HG03039 (cell line): Measurements from ENCODE around the gene IRX4.
"Not testable (repeated sequence)": the region's sequence is repeated elsewhere in the genome, so short reads cannot be mapped to it uniquely, and the experiment has no call there.

Source experiments
- ATAC-seq: cut with Tn5 transposase; IDR thresholded peaks from one replicate; pipeline ENCODE4 v1.9.1; 2021; ENCODE audit warnings: mild to moderate bottlenecking, moderate library complexity; ENCODE audit not compliant: unreplicated experiment

IRX4 gene

DNA sequence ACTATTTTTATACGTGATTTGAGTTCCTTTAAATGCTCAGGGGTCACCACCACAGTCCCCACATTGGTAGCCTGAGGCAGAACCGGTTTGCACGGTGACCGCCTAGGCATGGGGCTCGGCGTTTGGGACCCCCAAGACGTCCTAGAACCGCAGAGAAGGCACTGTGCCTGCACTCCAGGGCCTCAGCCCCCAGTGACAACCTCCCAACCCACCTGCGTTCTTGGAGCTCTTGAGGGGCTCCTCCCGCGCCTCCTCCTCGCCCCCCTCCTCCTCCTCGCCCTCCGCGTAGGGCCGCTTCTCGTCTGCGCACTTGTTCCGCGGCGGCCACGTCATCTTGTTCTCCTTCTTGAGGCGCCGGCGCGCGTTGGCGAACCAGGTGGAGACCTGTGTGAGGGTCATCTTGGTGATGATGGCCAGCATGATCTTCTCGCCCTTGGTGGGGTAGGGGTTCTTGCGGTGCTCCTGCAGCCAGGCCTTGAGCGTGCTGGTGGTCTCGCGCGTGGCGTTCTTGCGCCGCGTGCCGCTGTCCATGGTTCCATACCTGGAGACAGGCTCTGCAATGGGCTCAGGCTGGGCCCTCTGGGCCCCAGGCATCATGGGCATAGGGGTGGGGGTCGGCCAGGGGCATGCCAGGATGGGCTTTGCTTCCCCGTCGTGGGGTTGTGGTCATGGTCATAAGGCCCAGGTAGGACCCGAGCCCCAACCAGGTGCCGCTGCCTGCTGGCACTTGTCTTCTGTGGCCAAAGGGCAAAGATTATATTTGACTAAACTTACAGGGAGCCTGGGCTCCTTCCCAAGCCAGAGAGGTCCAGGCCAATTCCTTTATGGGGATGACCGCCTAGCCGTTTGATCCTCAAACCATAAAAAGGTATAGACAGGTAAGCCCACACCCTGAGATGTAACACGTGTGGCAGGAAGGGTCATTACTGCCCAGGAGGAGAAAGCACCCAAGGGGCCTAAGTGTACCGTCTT is 3.1 kb downstream of the IRX4 start:
- no peak for ATAC-seq

DNA sequence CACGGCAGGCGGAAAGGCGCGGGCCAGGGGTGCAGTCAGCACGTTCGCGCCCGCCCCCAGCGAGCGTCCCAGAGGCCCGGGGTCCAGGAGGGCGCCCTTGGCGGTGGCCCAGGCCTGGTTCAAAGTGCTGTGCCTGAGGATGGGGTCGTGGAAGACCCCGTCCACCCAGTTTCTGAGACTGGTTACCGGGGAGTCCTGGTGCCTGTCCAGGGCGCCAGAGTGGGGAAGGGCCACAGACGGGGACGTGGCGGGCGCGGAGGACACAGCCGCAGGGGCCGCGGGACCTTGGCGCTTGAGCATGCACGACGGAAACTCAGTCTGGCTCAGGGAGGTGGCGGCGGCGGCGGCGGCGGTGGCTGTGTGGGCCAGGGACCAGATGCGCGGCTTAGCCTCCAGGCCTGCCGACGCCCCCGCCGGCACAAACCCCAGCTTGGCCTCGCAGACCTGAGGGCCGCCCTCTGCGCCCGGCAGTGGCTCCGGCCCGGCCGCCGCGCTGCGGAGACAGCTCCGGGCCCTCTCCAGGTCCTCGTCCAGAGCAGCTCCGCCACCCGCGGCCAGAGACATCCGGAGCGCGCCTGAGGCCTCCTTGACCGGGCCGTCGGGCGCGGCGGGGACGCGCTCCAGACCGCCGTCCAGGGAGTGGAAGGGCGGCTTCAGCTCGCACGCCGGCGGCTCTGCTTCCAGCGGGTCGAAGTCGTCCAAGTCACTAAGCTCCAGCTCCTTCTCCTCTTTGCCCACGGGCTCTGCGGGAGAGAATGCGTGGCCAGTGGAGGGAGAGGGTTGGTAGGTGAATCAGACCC is 4.5 kb downstream of the IRX4 start:
- ATAC-seq, result no peak

DNA sequence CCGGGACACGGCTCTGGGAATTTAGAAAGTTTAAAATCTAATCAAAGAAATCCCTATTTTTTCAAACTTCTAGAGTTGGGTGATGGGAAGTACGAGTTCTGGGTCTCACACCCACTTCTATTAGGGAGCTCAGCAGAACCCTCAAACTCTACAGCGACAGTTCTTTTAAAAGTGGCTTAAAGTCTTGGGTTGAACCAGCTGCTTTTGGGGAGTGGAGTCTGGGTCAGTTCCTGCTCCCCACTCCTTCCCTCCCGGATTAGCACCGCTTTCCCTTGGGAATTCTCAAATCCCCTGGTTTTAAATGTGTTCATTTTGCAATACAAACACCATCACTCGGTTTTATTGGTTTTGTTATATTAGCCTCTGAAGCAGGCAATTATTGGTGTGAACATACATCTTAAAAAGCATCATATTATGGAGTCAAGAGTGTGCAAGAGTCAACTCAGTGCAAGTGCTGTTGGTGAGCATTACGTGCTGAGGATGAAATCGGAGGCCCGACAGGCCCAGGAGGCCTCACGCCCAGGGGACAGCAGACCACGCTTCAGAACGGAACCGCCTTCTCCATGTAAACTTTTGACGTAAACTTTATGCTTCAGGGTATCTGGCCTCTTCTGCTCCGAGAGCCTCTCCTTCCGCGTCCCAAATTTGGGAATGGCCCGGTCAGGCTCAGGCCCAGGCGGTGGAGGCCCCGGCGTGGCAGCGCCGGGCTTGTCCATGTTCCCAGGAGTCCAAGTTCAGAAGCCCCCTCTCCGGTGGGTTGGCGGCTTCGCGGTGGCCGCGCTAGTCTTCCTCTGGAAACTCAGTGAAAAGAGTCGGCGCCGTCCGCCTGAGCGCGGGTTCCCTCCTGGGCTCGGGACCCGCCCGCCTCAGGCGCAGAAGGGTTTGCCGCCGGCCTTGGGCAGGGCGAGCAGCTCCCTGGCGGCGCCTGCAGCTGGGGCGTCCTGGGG is 5.3 kb downstream of the IRX4 start:
- no peak for ATAC-seq

DNA sequence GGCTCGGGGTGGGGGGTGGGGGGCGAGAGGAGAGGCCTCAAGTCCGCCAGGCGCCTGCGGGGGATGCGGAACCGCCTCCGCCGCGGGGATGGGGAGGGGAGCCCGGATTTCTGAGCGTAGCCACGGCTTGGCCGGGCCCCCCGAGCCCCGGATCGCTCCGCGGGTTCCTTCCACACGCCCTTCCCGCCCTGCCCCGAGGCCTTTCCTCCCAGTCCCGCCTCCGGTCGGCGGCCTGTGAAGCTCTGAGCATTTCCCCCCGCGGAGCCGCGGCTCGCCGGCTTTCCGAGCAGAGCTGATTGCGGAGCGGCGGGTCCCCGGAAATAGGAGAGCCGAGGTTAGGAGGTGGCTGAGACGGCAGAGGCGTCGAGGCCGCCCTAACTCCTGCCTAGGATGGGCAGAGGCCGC is 6.1 kb downstream of the IRX4 start:
- ATAC-seq, result no peak

DNA sequence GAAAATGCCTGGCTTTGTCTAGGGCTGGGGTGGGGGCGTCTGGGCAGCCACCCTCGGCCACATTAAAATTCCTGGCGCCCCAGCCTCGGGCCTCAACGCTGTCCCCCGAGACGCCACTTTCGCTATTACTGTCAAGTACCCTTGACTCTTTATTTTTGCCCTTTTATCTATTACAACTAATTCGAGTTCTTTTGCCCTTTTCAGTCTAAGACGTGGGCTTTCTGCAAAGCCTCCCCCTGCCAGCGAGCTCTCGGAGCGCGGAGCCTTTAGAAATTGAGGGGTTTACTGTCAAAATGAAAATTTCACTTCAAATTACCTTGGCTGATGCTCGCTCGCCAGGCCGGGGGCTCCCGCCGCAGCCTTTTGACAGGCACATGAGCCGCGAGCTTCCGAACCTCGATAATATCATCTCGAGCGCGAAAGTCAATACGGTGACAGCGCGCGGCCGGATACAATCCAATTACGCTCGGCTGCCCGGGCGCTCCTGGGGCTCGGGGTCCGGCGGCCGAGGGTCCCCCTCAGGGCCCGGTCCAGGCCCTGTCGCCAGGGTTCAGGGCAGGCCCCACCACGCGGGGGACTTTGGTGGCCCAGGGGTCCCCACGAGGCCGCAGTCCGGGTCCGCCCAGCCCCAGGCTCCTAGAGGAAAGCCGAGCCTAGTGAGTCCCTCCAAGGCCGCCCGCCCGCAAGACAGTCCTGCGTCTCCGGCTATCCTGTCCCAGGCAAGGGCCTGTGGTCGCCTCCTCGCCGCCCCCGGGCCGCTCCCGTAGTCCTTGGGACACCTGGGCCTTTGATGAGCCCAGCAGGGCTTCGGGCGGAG is 6.7 kb downstream of the IRX4 start:
- ATAC-seq, result no peak

DNA sequence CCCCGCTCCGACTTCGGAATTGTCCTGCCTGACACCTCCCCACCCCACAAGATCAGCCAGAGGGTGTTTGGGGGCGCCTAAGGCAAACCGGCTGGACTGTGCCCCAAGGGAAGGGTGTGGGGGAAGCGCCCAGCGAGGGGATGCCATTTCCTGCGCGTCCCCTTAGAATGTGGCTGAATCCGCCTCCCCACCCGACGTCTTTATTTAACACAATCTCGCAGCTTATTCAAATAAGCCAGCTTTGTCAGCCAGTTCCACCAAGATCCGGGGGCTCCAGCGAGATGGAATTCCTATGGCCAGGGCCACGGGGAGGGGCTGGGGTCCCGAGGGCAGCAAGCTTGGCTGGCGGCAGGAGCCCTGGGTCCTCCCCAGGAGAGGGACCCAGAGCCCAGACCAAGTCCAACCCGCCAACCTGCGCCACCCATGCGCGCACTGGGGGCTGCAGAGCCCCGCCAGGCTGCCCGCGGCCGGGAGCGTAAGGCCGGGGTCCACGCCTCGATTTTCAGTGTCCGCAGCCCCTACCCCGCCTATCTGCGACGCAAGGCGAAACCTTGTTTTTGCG is 7.4 kb downstream of the IRX4 start:
- no peak for ATAC-seq

DNA sequence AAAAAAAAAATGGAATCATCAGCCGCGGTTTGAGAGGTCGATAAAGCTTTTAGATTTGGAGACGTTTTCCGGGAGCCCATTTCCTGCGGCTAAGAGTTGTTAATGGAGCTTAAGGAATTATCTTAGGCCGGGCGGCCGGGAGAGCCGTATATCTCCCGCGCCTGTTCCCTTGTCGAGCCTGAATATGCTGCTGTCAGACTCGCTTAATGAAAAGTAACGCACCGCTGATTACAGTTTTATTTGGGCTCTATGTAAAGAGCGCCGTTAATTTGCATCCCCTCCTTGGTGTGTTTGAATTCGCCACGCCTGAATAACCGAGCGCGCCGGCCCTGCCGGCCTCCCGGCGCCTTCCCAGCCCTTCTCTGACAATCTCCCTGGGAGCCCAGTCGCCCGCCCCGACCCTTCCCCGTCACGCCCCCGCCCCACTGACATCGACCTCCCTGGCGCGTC is 7.9 kb downstream of the IRX4 start:
- no peak for ATAC-seq

DNA sequence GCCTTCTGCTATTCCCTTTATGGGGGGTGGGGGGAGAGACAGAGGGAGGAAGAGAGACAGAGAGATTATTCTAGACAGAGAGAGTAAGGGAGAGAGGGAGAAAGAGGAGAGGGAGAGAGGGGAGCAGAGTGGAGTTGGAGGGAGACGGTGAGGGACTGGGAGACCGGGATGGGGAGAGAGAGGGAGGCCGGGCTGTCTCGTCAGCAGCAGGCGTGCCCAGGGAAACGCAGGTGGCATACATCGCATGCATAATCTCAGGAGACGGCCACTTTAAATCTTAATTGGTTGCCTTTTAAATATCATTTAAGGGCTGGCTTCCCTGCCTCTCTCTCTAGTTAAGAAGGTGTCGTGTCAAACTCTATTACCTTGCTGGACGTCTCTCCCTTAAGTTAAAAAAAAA is 8.4 kb downstream of the IRX4 start:
- no peak for ATAC-seq

DNA sequence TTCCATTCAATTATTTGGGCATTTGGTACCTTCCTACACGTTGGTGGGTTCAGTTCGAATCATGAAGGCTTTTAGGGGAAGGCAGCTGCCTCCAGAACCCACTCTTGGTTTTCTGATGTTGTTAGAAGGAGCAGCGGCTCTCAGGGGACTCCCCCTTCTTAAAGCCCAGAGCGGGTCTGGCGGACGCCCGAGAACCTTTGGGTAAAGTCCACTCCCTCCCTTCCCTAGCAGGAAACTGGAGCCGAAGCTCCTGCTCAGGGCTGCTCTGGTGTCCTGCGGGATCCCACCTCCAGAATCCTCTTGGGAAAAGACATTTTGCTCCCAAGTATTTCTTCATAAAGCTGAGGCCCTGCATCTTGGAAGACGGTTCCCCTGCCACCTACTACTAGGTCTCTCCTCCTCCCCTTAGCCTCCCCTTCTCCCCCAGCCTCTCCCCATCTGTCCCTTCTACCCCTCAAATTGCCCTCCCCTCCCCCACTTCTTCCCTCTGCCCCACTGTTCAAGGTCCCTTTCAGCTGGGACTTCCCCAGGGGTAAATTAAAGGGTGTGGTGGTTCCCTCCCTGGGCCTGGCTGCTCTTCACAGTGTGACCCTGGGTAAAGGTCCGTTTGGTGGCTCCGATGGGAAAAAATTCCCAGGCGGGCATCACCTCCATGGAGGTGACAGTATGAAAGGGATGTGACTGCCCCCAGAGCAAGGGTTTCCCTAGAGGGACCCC is 9.3 kb downstream of the IRX4 start:
- ATAC-seq, result no peak

DNA sequence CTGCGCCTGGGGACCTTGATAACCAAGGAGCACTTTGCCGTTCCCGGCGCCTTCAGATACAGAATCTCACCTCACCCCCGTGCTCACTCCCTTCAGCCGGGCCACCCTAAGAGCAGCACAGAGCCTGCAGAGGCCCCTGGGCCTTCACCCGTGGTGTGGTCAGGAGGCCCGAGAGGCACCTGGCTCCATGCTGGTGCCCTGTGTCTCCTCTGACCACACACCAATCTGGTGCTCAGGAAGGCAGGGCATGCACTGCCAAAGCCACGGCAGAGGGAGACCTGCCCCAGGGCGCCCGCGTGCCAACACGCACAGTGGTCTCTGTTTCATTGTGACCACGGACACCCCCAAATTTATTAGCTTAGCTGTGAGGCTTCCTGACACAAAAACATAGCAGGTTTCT is 11.3 kb downstream of the IRX4 start:
- no peak for ATAC-seq

DNA sequence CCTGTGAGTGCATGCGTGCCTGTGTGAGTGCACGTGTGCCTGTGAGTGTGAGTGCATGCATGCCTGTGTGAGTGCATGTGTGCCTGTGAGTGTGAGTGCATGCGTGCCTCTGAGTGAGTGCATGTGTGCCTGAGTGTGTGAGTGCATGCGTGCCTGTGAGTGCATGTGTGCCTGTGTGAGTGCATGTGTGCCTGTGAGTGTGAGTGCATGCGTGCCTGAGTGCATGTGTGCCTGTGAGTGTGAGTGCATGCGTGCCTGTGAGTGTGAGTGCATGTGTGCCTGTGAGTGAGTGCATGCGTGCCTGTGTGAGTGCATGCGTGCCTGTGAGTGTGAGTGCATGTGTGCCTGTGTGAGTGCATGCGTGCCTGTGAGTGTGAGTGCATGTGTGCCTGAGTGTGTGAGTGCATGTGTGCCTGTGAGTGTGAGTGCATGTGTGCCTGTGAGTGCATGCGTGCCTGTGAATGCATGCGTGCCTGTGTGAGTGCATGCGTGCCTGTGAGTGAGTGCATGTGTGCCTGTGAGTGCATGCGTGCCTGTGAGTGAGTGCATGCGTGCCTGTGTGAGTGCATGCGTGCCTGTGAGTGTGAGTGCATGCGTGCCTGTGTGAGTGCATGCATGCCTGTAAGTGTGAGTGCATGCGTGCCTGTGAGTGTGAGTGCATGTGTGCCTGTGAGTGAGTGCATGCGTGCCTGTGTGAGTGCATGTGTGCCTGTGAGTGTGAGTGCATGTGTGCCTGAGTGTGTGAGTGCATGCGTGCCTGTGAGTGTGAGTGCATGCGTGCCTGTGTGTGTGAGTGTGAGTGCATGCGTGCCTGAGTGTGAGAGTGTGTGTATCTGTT is 12.1 kb downstream of the IRX4 start:
- ATAC-seq, result not testable (repeated sequence)

DNA sequence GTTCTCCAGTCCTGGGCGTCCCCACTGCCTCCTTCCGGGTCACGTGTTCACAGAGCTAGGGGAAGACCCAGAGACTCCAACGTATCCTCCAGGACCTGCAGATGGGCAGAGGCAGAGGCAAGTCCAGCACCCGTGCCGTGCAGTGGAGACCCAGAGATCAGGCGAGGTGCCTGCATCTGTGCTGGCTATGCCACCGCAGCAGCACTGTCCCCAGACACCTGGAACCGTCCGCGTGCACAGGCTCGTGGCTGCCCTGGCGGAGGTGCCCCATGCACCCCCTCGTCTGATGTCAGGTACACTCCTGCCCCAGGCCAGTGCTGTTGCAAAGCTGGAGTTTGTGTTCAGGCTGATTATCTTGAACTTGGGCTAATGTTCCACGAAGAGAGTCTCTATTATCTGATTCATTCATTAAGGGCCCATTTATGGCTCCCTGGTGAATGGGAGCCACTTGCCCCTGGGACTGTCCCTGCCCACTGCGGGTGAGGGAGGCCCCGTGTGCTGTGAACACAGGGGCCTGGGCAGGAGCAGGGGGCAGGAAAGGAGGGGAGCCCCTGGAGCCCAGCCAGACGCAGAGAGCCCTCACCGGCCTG is 13.7 kb downstream of the IRX4 start:
- no peak for ATAC-seq

DNA sequence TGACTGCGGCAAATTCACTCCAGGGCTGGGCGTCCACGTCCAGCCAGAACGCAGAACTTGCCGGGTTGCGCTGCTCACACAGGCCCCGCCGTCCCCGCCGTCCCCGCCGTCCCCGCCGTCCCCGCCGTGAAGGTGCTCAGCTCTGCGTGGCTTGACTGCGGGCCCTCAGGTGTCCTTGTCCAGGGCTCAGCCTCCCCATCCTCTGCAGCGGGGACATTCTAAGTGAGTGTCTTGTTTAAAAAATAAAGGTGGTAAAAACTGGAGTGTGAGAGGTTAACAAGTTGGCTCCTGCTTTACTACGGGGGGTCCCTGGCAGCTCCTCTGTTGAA is 14.9 kb downstream of the IRX4 start:
- ATAC-seq, result no peak

DNA sequence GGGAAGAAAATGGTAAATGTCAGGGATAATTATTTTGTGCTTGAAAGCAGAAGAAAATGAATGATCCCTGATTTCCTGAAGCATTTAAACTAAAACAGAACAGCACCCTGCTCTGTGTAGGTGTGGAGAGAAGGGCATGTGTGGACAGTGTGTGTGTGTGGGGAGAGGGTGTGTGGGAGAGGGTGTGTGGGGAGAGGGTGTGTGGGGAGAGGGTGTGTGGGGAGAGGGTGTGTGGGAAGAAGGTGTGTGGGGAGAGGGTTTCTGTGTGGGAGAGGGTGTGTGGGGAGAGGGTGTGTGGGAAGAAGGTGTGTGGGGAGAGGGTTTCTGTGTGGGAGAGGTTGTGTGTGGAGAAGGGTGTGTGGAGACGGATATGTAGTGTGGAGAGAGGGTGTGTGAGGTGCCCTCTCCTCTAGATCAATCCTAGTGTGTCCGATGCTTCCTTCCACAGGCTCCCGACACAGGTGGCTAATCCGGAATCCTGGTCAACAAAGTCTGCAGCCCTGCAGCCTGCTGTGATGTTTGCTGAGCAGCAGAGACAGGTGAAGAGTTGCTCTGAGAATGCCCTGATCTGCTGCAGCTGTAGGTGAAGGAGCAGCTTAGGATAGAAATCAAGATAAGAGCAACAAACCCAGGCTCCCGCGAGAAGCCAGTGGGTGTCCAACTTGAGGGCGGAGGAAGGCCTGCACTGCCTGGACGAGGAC is 15.5 kb downstream of the IRX4 start:
- ATAC-seq, result no peak

DNA sequence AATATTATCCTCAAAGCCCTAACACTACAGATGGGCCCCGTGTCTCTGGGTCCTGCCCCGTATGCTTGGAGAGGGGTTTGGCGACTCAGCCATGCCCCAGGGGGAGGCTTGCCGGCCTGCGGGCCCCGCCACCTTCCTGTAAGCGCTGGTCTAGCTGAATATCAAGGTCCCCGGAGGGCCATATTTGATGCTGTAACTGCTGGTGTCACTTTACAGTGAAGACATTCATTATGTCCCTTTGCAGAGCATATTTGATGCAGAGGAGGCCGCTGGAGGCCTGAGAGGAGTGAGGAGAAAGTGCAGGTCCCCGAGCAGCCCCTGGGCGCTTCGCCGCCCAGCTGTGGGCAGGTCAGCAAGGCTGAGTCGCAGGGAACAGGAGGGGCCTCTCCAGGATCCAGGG is 16.8 kb downstream of the IRX4 start:
- ATAC-seq, result no peak

DNA sequence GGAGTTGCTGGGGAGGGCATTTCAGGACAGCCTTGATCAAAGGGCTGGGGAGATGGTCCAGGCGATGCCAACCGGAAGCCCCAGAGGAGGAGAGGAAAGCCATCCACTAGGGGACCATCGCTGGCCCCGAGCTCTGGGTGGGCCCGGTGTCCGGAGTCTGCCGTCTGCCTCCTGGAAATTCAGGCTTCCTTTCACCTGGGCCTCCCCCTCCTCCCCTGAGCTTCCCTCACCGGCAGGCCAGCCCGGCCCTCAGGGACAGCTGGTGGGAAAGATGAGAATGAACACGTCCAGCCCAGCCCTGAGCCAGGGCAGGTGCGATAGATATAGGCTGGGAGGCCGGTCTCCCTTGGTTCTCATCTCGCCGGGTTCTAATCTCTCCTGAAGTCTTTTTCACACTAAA is 17.2 kb downstream of the IRX4 start:
- no peak for ATAC-seq

DNA sequence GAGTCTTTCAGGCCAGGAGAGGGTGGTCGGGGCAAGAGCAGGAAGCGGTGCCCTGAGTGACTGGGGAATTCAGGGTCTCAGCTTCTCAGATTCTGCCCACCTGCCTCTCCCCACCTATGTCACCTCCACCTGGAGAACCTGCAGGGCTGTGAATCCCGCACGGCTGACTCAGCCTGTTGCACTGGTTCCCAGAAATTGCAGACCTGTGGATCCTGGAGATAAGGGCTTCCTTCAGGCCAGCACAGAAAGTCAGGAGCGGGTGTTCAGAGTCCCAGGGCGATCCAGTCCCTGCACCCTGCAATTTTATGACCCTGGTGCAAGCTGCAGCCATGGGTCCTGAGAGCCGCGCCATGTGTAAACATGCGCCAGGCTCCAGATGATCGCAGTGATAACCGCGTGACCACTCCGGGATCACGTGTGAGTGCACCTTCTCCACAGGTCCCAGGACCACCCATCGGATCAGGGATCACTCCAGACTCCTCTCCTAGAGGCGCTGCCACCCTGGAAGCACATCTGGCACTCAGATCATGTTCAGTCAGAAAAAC is 17.8 kb downstream of the IRX4 start:
- no peak for ATAC-seq
